ENCODE results near the gene MMD.
A peak's percentile ranks its signal among the peaks of the same experiment; 100 is the strongest.
"Not testable (repeated sequence)": the region's sequence is repeated elsewhere in the genome, so short reads cannot be mapped to it uniquely, and the experiment has no call there.

Gene MMD

DNA sequence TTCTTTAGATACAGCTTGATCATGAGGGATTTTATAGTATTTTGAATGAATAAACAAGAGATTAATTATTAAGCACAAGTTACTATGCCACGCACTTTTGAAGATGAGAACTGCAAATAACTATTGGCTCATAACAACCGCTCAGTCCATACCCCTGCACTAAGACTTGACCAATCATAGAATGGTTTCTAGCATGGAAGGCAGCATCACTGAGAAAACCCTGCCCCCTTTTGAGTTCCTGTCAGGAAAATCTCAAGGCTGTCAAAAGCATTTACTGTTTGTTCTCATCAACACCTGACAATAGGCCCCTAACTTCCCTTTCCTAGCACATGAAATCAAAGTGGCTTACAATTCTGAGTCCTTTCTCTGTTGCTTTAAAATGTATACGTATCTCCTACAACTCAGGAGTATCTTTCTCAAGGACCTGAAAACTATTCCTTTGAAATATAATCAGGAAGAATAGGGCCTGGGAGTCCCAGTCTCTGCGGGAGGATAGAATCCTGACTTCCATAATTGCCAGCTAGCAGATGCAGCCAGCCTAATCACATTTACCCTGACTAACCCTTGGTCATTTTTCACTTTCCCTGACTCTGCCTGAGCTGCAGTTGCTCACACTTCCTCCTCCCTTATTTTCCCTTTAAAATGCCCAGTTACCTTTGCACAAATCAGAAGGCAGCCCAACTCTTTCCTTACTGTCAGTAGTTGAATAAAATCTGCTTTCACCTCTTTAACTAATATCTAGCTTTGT, 9.1 kb upstream of the MMD start:
- no peak for DNase-seq (ENCODE audit: low read depth)

GRCh38 chr17:55427587-55427882, 5.9 kb upstream of the MMD start:
- no peak for TF ChIP-seq CTCF (IDR thresholded peaks at IDR 0.05; ENCODE audit: control insufficient read depth, insufficient read depth, low read depth, low read length, missing control alignments)

More for the DNA sequence above, 9.1 kb upstream of the MMD start:
- TF ChIP-seq CTCF (IDR thresholded peaks at IDR 0.05; ENCODE audit: control insufficient read depth, insufficient read depth, low read depth, low read length, missing control alignments): no peak
- H3K4me3 ChIP-seq (ENCODE audit: control insufficient read depth, low read depth, low read length): no peak overlapping the region

DNA sequence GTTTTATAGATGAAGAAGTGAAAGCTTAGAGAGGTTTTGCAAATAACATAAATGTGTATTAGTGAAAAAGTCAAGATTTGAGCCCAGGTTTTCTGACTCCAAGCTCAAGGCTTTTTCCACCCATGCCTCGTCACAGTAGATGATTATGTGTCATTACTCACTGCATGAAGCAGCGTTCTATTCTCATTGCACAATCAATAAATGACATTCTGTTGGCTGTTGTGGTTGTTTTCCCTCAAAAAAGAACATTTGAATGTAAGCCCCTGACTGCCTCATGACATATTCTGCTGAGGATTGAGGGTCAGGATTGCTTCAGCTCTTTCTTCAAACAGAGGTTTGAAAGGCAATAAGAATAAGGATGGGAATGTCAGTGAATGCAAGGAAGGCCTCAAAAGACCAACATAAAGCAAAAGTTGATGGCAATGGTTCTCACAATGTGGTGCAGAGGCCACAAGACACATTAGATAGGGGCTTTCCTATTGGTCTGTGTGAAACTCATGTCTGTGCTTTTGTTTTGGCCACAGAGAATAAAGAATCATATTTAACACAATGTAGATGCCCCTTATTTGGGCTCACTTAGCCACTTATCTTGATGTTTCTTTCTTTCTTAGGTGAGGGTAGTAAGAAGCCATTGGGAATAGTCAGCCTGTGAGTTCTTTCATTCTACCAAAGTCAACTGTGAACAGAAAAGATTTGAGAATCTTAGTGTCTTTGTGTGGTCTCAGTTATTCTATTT, 5.4 kb upstream of the MMD start:
- H3K4me3 ChIP-seq (ENCODE audit: control insufficient read depth, low read depth, low read length): no peak overlapping the region
- DNase-seq (ENCODE audit: low read depth): no peak
- no peak for TF ChIP-seq CTCF (IDR thresholded peaks at IDR 0.05; ENCODE audit: control insufficient read depth, insufficient read depth, low read depth, low read length, missing control alignments)

More at GRCh38 chr17:55427587-55427882, 5.9 kb upstream of the MMD start:
- no peak for DNase-seq (ENCODE audit: low read depth)
- no peak overlapping the region for H3K4me3 ChIP-seq (ENCODE audit: control insufficient read depth, low read depth, low read length)

DNA sequence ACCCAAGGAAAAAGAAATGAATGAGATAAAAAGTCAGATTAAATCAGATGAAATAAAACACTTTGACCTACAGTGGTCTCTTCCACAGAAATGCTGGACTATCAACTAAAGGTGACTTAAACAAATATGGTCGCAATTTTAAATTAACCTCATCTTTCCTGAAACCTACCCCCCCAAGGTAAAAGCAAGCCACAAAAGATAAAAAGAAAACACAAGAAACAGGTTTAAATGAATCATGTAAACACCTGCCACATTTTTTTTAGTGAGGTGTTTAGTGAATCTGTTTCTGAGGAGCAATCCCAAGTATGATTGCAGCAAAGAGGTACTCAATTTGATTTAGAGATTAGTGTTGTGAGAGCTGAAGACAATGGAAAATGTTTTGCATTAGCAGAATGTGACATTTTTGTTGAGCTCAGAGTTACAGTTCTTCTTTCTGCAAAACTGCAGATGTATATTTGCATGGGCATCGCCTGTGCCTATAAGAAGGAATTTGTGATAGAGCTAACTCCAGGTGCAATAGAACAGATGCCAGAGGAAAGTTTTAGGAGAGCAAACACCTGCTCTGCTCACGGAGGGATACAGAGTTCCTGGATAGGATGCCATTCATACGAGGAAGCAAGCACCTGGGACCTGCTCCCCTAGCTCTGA, 3.4 kb upstream of the MMD start:
- TF ChIP-seq CTCF (IDR thresholded peaks at IDR 0.05; ENCODE audit: control insufficient read depth, insufficient read depth, low read depth, low read length, missing control alignments): no peak
- no peak for DNase-seq (ENCODE audit: low read depth)
- no peak overlapping the region for H3K4me3 ChIP-seq (ENCODE audit: control insufficient read depth, low read depth, low read length)

- H3K4me3 ChIP-seq (ENCODE audit: control insufficient read depth, low read depth, low read length): no peak overlapping the region
- no peak for TF ChIP-seq CTCF (IDR thresholded peaks at IDR 0.05; ENCODE audit: control insufficient read depth, insufficient read depth, low read depth, low read length, missing control alignments)
- no peak for DNase-seq (ENCODE audit: low read depth)
These were observed 1.9 kb upstream of the MMD start for GRCh38 chr17:55423535-55423934.

DNA sequence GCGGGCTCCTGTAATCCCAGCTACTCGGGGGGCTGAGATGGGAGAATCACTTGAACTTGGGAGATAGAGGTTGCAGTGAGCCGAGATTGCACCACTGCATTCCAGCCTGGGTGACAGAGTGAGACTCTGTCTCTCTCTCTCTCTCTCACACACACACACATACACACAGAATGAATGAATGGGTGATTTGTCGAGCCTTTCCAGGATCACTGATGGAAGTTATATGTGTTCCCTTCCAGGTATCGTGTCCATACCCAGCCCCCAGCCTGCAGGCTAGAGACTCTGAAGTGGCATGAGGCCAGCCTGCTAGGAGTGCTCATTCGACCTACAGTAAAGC, 1.2 kb upstream of the MMD start:
- not testable (repeated sequence) for DNase-seq (ENCODE audit: low read depth); H3K4me3 ChIP-seq (ENCODE audit: control insufficient read depth, low read depth, low read length)

GRCh38 chr17:55420776-55421178, 858 bp downstream of the MMD start:
- no peak for DNase-seq (ENCODE audit: low read depth)
- peak overlapping the region; percentile 92 for H3K4me3 ChIP-seq (ENCODE audit: control insufficient read depth, low read depth, low read length)
- TF ChIP-seq CTCF (IDR thresholded peaks at IDR 0.05; ENCODE audit: control insufficient read depth, insufficient read depth, low read depth, low read length, missing control alignments): no peak
